ENCODE results near the gene P4HA2. TPM values are rescaled to one million over a fixed set of nuclear protein-coding genes. Genes with fewer than 3 reads are reported as not detected.
A peak's percentile ranks its signal among the peaks of the same experiment; 100 is the strongest.

Gene P4HA2
- polyA plus RNA-seq, 3 donors from 2014 or later = 0.91 TPM; not detected in 1

GRCh38 chr5:132218321-132218720 lies 9.3 kb downstream of the P4HA2 start:
- Mint-ChIP-seq H3K4me3 (no peak overlapping the region), H3K27me3 (ENCODE audit: low read depth in 3 of 3) (peaks cover 0 to 2% (median 0%) of the 10 kb centered on the region in 3 donors), H3K36me3 (no peaks in the 10 kb centered on the region), H3K4me1 (no peaks in the 10 kb centered on the region), H3K9me3 (no peaks in the 10 kb centered on the region), H3K27ac (no peak overlapping the region)
- no peak for DNase-seq

DNA sequence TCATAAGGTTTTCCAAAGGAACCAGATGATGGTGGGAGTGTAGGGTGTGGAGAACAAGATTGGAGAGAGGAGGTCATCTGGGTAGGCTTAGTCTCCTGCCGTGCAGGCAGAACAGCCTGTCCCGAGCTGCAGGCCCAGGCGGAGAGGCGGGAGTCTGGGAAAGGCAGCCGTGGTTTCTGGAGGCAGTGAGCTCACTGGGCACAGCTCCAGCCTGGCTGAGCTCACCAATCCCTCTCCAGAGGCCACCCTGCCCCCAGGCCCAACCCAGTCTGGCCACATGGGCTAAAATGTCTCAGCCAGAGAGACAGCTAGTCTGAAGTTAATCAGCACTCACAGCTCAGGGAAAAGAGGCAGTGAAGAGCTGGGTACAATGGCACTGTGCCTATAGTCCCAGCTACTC lies 12.3 kb downstream of the P4HA2 start:
- no peaks in the 10 kb centered on the region for H3K9me3 Mint-ChIP-seq
- no peaks in the 10 kb centered on the region for H3K4me1 Mint-ChIP-seq
- no peak overlapping the region for H3K4me3 Mint-ChIP-seq
- no peak overlapping the region for H3K27ac Mint-ChIP-seq
- H3K27me3 Mint-ChIP-seq (ENCODE audit: low read depth in 3 of 3) = peaks cover 0 to 2% (median 0%) of the 10 kb centered on the region in 3 donors
- DNase-seq = no peak
- no peaks in the 10 kb centered on the region for H3K36me3 Mint-ChIP-seq

- no peak overlapping the region for H3K4me3 Mint-ChIP-seq
Observed at GRCh38 chr5:132214491-132214890, 13.2 kb downstream of the P4HA2 start.

DNA sequence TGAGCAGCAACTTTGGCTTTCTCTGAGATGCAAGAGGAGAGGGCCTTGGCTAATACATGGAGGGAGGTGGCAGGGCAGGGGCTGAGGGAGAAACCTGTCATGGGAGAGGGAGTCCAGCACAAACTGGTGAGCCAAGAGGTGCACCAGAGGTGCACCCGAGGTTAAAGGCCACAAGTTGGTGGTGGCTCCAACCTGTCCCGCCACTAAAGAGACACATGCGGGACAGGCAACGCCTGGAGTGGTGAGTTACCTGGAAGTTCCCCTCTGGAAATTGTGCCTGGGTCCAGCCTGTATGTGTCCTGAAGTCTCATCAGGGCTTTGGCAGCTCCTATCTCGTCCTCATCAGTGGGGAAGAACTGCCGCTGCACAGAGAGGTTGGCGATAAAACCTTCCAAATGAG lies 14.0 kb downstream of the P4HA2 start:
- no peaks in the 10 kb centered on the region for H3K9me3 Mint-ChIP-seq
- DNase-seq = no peak
- no peak overlapping the region for H3K27ac Mint-ChIP-seq
- no peak overlapping the region for H3K4me3 Mint-ChIP-seq
- no peaks in the 10 kb centered on the region for H3K4me1 Mint-ChIP-seq
- H3K36me3 Mint-ChIP-seq = no peaks in the 10 kb centered on the region
- peaks cover 0 to 2% (median 0%) of the 10 kb centered on the region in 3 donors for H3K27me3 Mint-ChIP-seq (ENCODE audit: low read depth in 3 of 3)

More at GRCh38 chr5:132214491-132214890, 13.2 kb downstream of the P4HA2 start:
- no peak for DNase-seq
- Mint-ChIP-seq H3K9me3 (no peaks in the 10 kb centered on the region), H3K4me1 (no peaks in the 10 kb centered on the region), H3K27me3 (ENCODE audit: low read depth in 3 of 3) (peaks cover 0 to 2% (median 0%) of the 10 kb centered on the region in 3 donors), H3K27ac (no peak overlapping the region), H3K36me3 (no peaks in the 10 kb centered on the region)

- Mint-ChIP-seq H3K4me1 (no peaks in the 10 kb centered on the region), H3K4me3 (no peak overlapping the region), H3K27me3 (ENCODE audit: low read depth in 3 of 3) (peaks cover 0 to 1% (median 0%) of the 10 kb centered on the region in 3 donors), H3K27ac (no peak overlapping the region), H3K9me3 (no peaks in the 10 kb centered on the region), H3K36me3 (no peaks in the 10 kb centered on the region)
- DNase-seq = no peak
Observed at GRCh38 chr5:132211787-132212186, 15.9 kb downstream of the P4HA2 start.

GRCh38 chr5:132210944-132211343 lies 16.7 kb downstream of the P4HA2 start:
- Mint-ChIP-seq H3K4me3 (no peak overlapping the region), H3K36me3 (no peaks in the 10 kb centered on the region), H3K4me1 (no peaks in the 10 kb centered on the region), H3K9me3 (no peaks in the 10 kb centered on the region), H3K27ac (no peak overlapping the region), H3K27me3 (ENCODE audit: low read depth in 3 of 3) (no peaks in the 10 kb centered on the region)
- no peak for DNase-seq

GRCh38 chr5:132209901-132210545 lies 17.6 kb downstream of the P4HA2 start:
- Mint-ChIP-seq H3K9me3 (no peaks in the 10 kb centered on the region), H3K4me3 (no peak overlapping the region), H3K36me3 (no peaks in the 10 kb centered on the region), H3K27ac (peak overlapping the region in 1 of 6 donors; percentile 31), H3K27me3 (ENCODE audit: low read depth in 3 of 3) (no peaks in the 10 kb centered on the region), H3K4me1 (no peaks in the 10 kb centered on the region)
- DNase-seq = no peak

- no peaks in the 10 kb centered on the region for H3K36me3 Mint-ChIP-seq
- H3K27me3 Mint-ChIP-seq (ENCODE audit: low read depth in 3 of 3) = no peaks in the 10 kb centered on the region
- H3K9me3 Mint-ChIP-seq = no peaks in the 10 kb centered on the region
- H3K4me1 Mint-ChIP-seq = no peaks in the 10 kb centered on the region
- no peak overlapping the region for H3K4me3 Mint-ChIP-seq
- no peak overlapping the region for H3K27ac Mint-ChIP-seq
- no peak for DNase-seq
Observed at GRCh38 chr5:132209131-132209530, 18.5 kb downstream of the P4HA2 start.

GRCh38 chr5:132207778-132208177 lies 19.9 kb downstream of the P4HA2 start:
- Mint-ChIP-seq H3K9me3 (no peaks in the 10 kb centered on the region), H3K27me3 (ENCODE audit: low read depth in 3 of 3) (peaks cover 0 to 2% (median under 1%) of the 10 kb centered on the region in 3 donors), H3K4me1 (no peaks in the 10 kb centered on the region), H3K36me3 (no peaks in the 10 kb centered on the region), H3K27ac (no peak overlapping the region), H3K4me3 (no peak overlapping the region)
- no peak for DNase-seq

- H3K27ac Mint-ChIP-seq = no peak overlapping the region
- no peaks in the 10 kb centered on the region for H3K36me3 Mint-ChIP-seq
- no peaks in the 10 kb centered on the region for H3K9me3 Mint-ChIP-seq
- no peak overlapping the region for H3K4me3 Mint-ChIP-seq
- DNase-seq = no peak
- peaks cover 0 to 2% (median 2%) of the 10 kb centered on the region in 3 donors for H3K27me3 Mint-ChIP-seq (ENCODE audit: low read depth in 3 of 3)
- no peaks in the 10 kb centered on the region for H3K4me1 Mint-ChIP-seq
Observed at GRCh38 chr5:132206782-132207181, 20.9 kb downstream of the P4HA2 start.

- no peak overlapping the region for H3K4me3 Mint-ChIP-seq
- no peaks in the 10 kb centered on the region for H3K9me3 Mint-ChIP-seq
- peaks cover 0 to 2% (median 2%) of the 10 kb centered on the region in 3 donors for H3K27me3 Mint-ChIP-seq (ENCODE audit: low read depth in 3 of 3)
- H3K4me1 Mint-ChIP-seq = no peaks in the 10 kb centered on the region
- H3K36me3 Mint-ChIP-seq = no peaks in the 10 kb centered on the region
- no peak overlapping the region for H3K27ac Mint-ChIP-seq
- no peak for DNase-seq
Observed at GRCh38 chr5:132205385-132206125, 22.1 kb downstream of the P4HA2 start.

GRCh38 chr5:132204371-132205135 lies 23.1 kb downstream of the P4HA2 start:
- H3K4me3 Mint-ChIP-seq = no peak overlapping the region
- H3K9me3 Mint-ChIP-seq = no peaks in the 10 kb centered on the region
- H3K4me1 Mint-ChIP-seq = no peaks in the 10 kb centered on the region
- peaks cover 0 to 2% (median 2%) of the 10 kb centered on the region in 3 donors for H3K27me3 Mint-ChIP-seq (ENCODE audit: low read depth in 3 of 3)
- H3K27ac Mint-ChIP-seq = no peak overlapping the region
- no peak for DNase-seq
- H3K36me3 Mint-ChIP-seq = no peaks in the 10 kb centered on the region

DNA sequence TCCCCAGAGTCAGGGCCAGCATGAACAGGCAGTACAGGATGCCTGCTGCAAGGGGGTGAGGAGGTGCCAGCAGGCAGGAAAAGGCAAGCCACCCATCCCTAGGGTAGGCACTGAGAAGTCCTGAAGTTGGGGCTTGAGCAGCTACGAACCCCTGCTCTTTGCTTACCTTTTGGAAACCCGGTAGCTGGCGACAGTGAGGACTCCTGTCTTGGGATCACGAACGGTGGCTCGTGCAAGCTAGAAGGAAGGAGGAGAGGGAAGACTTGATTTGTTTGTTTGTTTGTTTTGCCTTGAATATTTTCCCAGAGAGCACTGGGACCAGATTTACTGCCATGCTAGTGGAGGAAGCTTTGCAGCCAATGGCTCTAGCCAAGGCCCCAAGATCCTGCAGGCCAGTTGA lies 23.7 kb downstream of the P4HA2 start:
- H3K27me3 Mint-ChIP-seq (ENCODE audit: low read depth in 3 of 3) = peaks cover 0 to 2% (median 2%) of the 10 kb centered on the region in 3 donors
- no peaks in the 10 kb centered on the region for H3K4me1 Mint-ChIP-seq
- no peak overlapping the region for H3K27ac Mint-ChIP-seq
- no peak overlapping the region for H3K4me3 Mint-ChIP-seq
- DNase-seq = no peak
- no peaks in the 10 kb centered on the region for H3K36me3 Mint-ChIP-seq
- H3K9me3 Mint-ChIP-seq = no peaks in the 10 kb centered on the region

- Mint-ChIP-seq H3K36me3 (no peaks in the 10 kb centered on the region), H3K27me3 (ENCODE audit: low read depth in 3 of 3) (peaks cover 0 to 2% (median 2%) of the 10 kb centered on the region in 3 donors), H3K27ac (no peak overlapping the region), H3K9me3 (no peaks in the 10 kb centered on the region), H3K4me3 (no peak overlapping the region), H3K4me1 (no peaks in the 10 kb centered on the region)
- DNase-seq = no peak
Observed at GRCh38 chr5:132203464-132203818, 24.2 kb downstream of the P4HA2 start.

All from immature natural killer cell (primary cell).